ENCODE measurements around the gene MTOR. TPM values are rescaled to one million over a fixed set of nuclear protein-coding genes. Genes with fewer than 3 reads are reported as not detected.
"Not testable (repeated sequence)": the region's sequence is repeated elsewhere in the genome, so short reads cannot be mapped to it uniquely, and the experiment has no call there.

MTOR gene
- total RNA-seq, 1 donor from 2014 or later, result 23.6 TPM

- no peaks in the 10 kb centered on the region for H3K9me3 ChIP-seq
- no peak for DNase-seq (ENCODE audit: extremely low spot score in 2 of 2)
Observed at GRCh38 chr1:11273595-11274234, 11.4 kb upstream of the MTOR start.

GRCh38 chr1:11272832-11273594 is 10.7 kb upstream of the MTOR start, which contains the start of gene UBIAD1:
UBIAD1 (plus strand) TSS chr1:11273198; CDS start chr1:11273532, 334 bp downstream.
- H3K4me3 ChIP-seq, result peak within 1 kb of the TSS; percentile 83 to 88
- no peaks in the 10 kb centered on the region for H3K9me3 ChIP-seq
- TF ChIP-seq POLR2A (IDR thresholded peaks at IDR 0.05), result no peak
- TF ChIP-seq POLR2AphosphoS5 (IDR thresholded peaks at IDR 0.05; ENCODE audit: insufficient read depth in 1 of 2, low read depth in 1 of 2), result peak in 1 of 2 donors; percentile 85
- H3K4me1 ChIP-seq, result peaks cover 31% of the 10 kb centered on the region
- intact Hi-C loops (cut with DNase I), result no loop called here
- peak within 1 kb of the TSS; percentile 85 for H3K27ac ChIP-seq
- DNase-seq (ENCODE audit: extremely low spot score in 2 of 2), result peak in 1 of 2 donors; percentile 89
- no peaks in the 10 kb centered on the region for H3K36me3 ChIP-seq
- H3K27me3 ChIP-seq, result no peaks in the 10 kb centered on the region

More at GRCh38 chr1:11273595-11274234, 11.4 kb upstream of the MTOR start:
- peak overlapping the region; percentile 85 for H3K27ac ChIP-seq
- intact Hi-C loops (cut with DNase I), result no loop called here
- no peak for TF ChIP-seq POLR2AphosphoS5 (IDR thresholded peaks at IDR 0.05; ENCODE audit: insufficient read depth in 1 of 2, low read depth in 1 of 2)
- TF ChIP-seq, protein P1, sequence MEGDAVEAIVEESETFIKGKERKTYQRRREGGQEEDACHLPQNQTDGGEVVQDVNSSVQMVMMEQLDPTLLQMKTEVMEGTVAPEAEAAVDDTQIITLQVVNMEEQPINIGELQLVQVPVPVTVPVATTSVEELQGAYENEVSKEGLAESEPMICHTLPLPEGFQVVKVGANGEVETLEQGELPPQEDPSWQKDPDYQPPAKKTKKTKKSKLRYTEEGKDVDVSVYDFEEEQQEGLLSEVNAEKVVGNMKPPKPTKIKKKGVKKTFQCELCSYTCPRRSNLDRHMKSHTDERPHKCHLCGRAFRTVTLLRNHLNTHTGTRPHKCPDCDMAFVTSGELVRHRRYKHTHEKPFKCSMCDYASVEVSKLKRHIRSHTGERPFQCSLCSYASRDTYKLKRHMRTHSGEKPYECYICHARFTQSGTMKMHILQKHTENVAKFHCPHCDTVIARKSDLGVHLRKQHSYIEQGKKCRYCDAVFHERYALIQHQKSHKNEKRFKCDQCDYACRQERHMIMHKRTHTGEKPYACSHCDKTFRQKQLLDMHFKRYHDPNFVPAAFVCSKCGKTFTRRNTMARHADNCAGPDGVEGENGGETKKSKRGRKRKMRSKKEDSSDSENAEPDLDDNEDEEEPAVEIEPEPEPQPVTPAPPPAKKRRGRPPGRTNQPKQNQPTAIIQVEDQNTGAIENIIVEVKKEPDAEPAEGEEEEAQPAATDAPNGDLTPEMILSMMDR (IDR thresholded peaks at IDR 0.05), result no peak
- no peak for TF ChIP-seq POLR2A (IDR thresholded peaks at IDR 0.05)
- H3K4me1 ChIP-seq, result peaks cover 31% of the 10 kb centered on the region
- peak overlapping the region; percentile 83 to 88 for H3K4me3 ChIP-seq
- H3K36me3 ChIP-seq, result no peaks in the 10 kb centered on the region
- no peaks in the 10 kb centered on the region for H3K27me3 ChIP-seq

DNA sequence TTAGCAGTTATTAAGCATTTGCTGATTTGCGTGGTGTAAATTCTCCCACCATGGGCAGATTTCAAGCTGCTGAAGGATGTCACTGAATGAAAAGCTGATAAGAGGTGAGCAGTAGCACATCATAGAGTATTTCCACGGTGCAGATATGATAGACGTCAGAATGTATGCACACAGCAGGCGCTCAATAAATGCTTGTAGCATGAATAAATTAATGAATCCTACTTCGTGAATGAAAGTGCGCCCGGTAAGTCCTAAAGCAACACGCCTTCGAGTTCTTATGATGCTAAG is 10.1 kb upstream of the MTOR start:
- no peak overlapping the region for H3K27ac ChIP-seq
- intact Hi-C loops (cut with DNase I), result no loop called here
- H3K4me3 ChIP-seq, result peak overlapping the region; percentile 34 to 83
- no peaks in the 10 kb centered on the region for H3K36me3 ChIP-seq
- no peaks in the 10 kb centered on the region for H3K9me3 ChIP-seq
- H3K27me3 ChIP-seq, result no peaks in the 10 kb centered on the region
- peaks cover 31% of the 10 kb centered on the region for H3K4me1 ChIP-seq
- TF ChIP-seq, protein P1 (IDR thresholded peaks at IDR 0.05), result no peak
- TF ChIP-seq POLR2AphosphoS5 (IDR thresholded peaks at IDR 0.05; ENCODE audit: insufficient read depth in 1 of 2, low read depth in 1 of 2) (no peak), POLR2A (IDR thresholded peaks at IDR 0.05) (no peak)
- DNase-seq (ENCODE audit: extremely low spot score in 2 of 2), result no peak

DNA sequence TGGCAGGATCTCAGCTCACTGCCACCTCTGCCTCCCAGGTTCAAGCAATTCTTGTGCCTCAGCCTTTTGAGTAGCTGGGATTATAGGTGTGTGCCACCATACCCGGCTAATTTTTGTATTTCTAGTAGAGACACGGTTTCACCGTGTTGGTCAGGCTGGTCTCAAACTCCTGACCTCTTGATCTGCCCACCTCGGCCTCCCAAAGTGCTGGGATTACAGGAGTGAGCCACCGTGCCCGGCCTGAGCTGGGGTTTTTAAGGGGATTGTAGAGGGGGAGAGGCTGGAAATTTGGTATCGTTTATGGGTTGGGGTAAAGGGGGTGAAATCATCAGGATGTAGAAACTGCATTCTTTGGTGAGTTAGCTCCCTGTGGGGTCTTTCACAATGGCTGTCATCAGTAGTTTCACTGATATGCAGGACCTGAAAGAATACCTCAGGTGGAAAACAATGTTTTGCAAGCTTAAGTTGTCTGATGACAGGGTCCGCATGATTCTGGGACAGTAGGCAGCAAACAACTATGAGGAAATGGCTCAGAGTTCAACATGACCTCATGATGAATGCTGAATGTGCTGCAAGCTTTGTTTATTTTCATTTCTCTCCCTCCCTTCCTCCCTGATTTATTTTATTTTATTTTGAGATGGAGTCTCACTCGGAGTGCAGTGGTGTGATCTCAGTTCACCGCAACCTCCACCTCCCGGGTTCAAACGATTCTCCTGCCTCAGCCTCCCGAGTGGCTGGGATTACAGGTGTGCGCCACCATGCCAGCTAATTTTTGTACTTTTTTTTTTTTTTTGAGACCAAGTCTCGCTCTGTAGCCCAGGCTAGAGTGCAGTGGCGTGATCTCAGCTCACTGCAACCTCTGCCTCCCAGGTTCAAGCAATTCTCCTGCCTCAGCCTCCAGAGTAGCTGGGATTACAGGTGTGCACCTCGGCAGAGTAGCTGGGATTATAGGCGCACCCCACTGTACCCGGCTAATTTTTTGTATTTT is 5.3 kb upstream of the MTOR start:
- H3K27ac ChIP-seq; H3K4me3 ChIP-seq; DNase-seq (ENCODE audit: extremely low spot score in 2 of 2); intact Hi-C loops (cut with DNase I); H3K4me1 ChIP-seq; H3K36me3 ChIP-seq; H3K27me3 ChIP-seq; H3K9me3 ChIP-seq: not testable (repeated sequence)

GRCh38 chr1:11266268-11267074 is 4.1 kb upstream of the MTOR start:
- Histone ChIP-seq H3K27me3 (no peaks in the 10 kb centered on the region), H3K27ac (no peak overlapping the region), H3K36me3 (no peaks in the 10 kb centered on the region), H3K4me3 (no peak overlapping the region), H3K4me1 (peaks cover 11% of the 10 kb centered on the region), H3K9me3 (no peaks in the 10 kb centered on the region)
- DNase-seq (ENCODE audit: extremely low spot score in 2 of 2), result no peak
- intact Hi-C loops (cut with DNase I), result no loop called here
- TF ChIP-seq POLR2A (IDR thresholded peaks at IDR 0.05), result no peak
- no peak for TF ChIP-seq POLR2AphosphoS5 (IDR thresholded peaks at IDR 0.05; ENCODE audit: insufficient read depth in 1 of 2, low read depth in 1 of 2)
- TF ChIP-seq, protein P1 (IDR thresholded peaks at IDR 0.05), result no peak

Measured in vagina (tissue), 2 donors.